Measurements from ENCODE around the gene CDC6.
A peak's percentile ranks its signal among the peaks of the same experiment; 100 is the strongest.

The CDC6 gene

DNA sequence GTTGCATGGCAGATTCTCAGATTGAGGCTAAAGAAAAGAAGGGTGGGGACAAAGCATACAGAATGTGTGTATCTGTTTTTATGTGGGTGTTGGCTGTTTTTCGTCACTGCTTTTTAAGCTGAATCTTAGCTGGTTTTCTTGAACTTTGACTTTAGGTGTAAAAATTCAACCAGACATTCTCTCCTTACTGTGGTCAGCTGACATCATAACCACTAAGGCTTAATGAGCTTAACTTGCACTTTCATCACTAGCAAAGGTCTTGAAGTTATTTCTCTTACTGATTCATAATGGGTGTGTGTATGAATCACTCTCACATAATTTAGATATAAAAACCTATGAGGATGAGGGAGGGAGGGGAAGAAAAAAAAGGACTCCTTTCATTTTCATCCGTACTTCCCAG, 4.0 kb upstream of the CDC6 start (continued):
- TF ChIP-seq TCF7L2 (IDR thresholded peaks at IDR 0.05; ENCODE audit: borderline replicate concordance, low read depth, low read length) (no peak), ZNF624 (tag by site-specific recombination; IDR thresholded peaks at IDR 0.05) (no peak), ZBTB20 (tag by site-specific recombination; IDR thresholded peaks at IDR 0.05) (no peak), ZNF24 (tag by site-specific recombination; IDR thresholded peaks at IDR 0.05) (no peak), PATZ1 (tag by site-specific recombination; IDR thresholded peaks at IDR 0.05) (no peak), SP7 (tag by site-specific recombination; IDR thresholded peaks at IDR 0.05) (no peak), ZNF26 (tag by site-specific recombination; IDR thresholded peaks at IDR 0.05) (no peak), PRDM6 (tag by site-specific recombination; IDR thresholded peaks at IDR 0.05) (peak; percentile 67), ZNF473 (tag by site-specific recombination; IDR thresholded peaks at IDR 0.05) (no peak), KLF1 (tag by site-specific recombination; IDR thresholded peaks at IDR 0.05) (no peak), ZBTB21 (tag by site-specific recombination; IDR thresholded peaks at IDR 0.05) (peak; percentile 34; the same call in 1 of the 2 replicates), ZNF530 (tag by site-specific recombination; IDR thresholded peaks at IDR 0.05; ENCODE audit: low read depth) (no peak), BCL11A (tag by site-specific recombination; IDR thresholded peaks at IDR 0.05; ENCODE audit: low read depth) (no peak), KLF10 (tag by site-specific recombination; IDR thresholded peaks at IDR 0.05) (peak; percentile 47), GFI1B (tag by site-specific recombination; IDR thresholded peaks at IDR 0.05) (no peak), ZNF19 (tag by site-specific recombination; IDR thresholded peaks at IDR 0.05; ENCODE audit: low read depth) (no peak), INSM2 (tag by site-specific recombination; IDR thresholded peaks at IDR 0.05) (peak; percentile 50; the same call in 1 of the 2 replicates), ZNF350 (tag by site-specific recombination; IDR thresholded peaks at IDR 0.05) (no peak), ZNF549 (tag by site-specific recombination; IDR thresholded peaks at IDR 0.05) (no peak), ZNF433 (tag by site-specific recombination; IDR thresholded peaks at IDR 0.05; ENCODE audit: low read depth) (no peak), ZNF513 (tag by site-specific recombination; IDR thresholded peaks at IDR 0.05) (no peak), ZNF621 (tag by site-specific recombination; IDR thresholded peaks at IDR 0.05) (no peak), ZSCAN23 (tag by site-specific recombination; IDR thresholded peaks at IDR 0.05) (no peak), SETDB1 (IDR thresholded peaks at IDR 0.05; ENCODE audit: insufficient read length, low read length) (no peak), ZNF76 (tag by site-specific recombination; IDR thresholded peaks at IDR 0.05; ENCODE audit: borderline replicate concordance, low read depth) (no peak), REST (tag by site-specific recombination; IDR thresholded peaks at IDR 0.05) (no peak), ZBTB17 (tag by site-specific recombination; IDR thresholded peaks at IDR 0.05) (no peak), OVOL3 (tag by site-specific recombination; IDR thresholded peaks at IDR 0.05) (no peak), WT1 (tag by site-specific recombination; IDR thresholded peaks at IDR 0.05) (no peak)

All from HEK293 (cell line).